Body of pancreas (tissue), 4 donors: Measurements from ENCODE around the gene SMIM44.
A peak's percentile ranks its signal among the peaks of the same experiment; 100 is the strongest.

Experiments
- POLR2A ChIP-seq, 3 donors: fragments of 450-650 bp; IDR thresholded peaks; one replicate each; pipeline ENCODE4 v1.6.1; 2016; ENCODE audit warnings: antibody characterized with exemption in 3 of 3, mild to moderate bottlenecking in 2 of 3
- TF ChIP-seq, protein P1 (sequence below), 7 experiments: fragments of 450-650 bp in 4 of 7; fragments of 200-600 bp in 3 of 7; sonication (generic) in 3 of 7; IDR thresholded peaks; one replicate each; pipeline ENCODE4 v1.5.1; 2016 to 2019; ENCODE audit warnings: antibody characterized with exemption in 7 of 7

GRCh38 chr19:3505598-3506383 lies 22.6 kb upstream of the SMIM44 start, which contains the start of gene FZR1:
- TF ChIP-seq, protein P1, sequence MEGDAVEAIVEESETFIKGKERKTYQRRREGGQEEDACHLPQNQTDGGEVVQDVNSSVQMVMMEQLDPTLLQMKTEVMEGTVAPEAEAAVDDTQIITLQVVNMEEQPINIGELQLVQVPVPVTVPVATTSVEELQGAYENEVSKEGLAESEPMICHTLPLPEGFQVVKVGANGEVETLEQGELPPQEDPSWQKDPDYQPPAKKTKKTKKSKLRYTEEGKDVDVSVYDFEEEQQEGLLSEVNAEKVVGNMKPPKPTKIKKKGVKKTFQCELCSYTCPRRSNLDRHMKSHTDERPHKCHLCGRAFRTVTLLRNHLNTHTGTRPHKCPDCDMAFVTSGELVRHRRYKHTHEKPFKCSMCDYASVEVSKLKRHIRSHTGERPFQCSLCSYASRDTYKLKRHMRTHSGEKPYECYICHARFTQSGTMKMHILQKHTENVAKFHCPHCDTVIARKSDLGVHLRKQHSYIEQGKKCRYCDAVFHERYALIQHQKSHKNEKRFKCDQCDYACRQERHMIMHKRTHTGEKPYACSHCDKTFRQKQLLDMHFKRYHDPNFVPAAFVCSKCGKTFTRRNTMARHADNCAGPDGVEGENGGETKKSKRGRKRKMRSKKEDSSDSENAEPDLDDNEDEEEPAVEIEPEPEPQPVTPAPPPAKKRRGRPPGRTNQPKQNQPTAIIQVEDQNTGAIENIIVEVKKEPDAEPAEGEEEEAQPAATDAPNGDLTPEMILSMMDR (IDR thresholded peaks at IDR 0.05): peak in 1 of 7 experiments; percentile 22
- peak; percentile 56 to 81 (median 77) for TF ChIP-seq POLR2A (IDR thresholded peaks at IDR 0.05)
